Measurements from ENCODE around the gene RNF32. TPM values are rescaled to one million over a fixed set of nuclear protein-coding genes. Genes with fewer than 3 reads are reported as not detected.
"Not testable (repeated sequence)": the region's sequence is repeated elsewhere in the genome, so short reads cannot be mapped to it uniquely, and the experiment has no call there.

Gene RNF32
- total and polyA plus RNA-seq, 4 donors, result 1.5 to 3.9 (median 3.1) TPM

DNA sequence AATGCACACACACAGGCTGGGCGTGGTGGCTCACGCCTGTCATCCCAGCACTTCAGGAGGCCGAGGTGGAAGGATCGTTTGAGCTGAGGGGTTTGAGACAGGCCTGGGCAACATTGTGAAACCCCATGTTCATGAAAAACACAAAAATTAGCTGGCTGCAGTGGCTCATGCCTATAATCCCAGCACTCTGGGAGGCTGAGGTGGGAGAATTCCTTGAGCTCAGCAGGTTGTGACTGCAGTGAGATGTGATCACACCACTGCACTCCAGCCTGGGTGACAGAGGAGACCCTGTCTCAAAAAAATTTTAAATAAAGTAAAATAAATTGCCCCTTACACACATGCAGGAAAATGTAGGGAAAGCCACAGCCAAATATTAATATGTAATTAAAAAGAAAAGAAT lies 44.1 kb downstream of the RNF32 start:
- DNase-seq (no peak), ATAC-seq (ENCODE audit: insufficient read depth, low FRiP score) (no peak)
- H3K4me3 ChIP-seq, result no peak overlapping the region
- TF ChIP-seq, protein P1, sequence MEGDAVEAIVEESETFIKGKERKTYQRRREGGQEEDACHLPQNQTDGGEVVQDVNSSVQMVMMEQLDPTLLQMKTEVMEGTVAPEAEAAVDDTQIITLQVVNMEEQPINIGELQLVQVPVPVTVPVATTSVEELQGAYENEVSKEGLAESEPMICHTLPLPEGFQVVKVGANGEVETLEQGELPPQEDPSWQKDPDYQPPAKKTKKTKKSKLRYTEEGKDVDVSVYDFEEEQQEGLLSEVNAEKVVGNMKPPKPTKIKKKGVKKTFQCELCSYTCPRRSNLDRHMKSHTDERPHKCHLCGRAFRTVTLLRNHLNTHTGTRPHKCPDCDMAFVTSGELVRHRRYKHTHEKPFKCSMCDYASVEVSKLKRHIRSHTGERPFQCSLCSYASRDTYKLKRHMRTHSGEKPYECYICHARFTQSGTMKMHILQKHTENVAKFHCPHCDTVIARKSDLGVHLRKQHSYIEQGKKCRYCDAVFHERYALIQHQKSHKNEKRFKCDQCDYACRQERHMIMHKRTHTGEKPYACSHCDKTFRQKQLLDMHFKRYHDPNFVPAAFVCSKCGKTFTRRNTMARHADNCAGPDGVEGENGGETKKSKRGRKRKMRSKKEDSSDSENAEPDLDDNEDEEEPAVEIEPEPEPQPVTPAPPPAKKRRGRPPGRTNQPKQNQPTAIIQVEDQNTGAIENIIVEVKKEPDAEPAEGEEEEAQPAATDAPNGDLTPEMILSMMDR (IDR thresholded peaks at IDR 0.05; ENCODE audit: control extremely low read depth, extremely low read depth), result no peak
- H3K36me3 ChIP-seq (ENCODE audit: control insufficient read depth in 4 of 4, insufficient read depth in 4 of 4, low read length in 4 of 4), result peaks cover 0 to 12% (median 6%) of the 10 kb centered on the region in 4 donors
- no peak overlapping the region for H3K9ac ChIP-seq (ENCODE audit: insufficient read depth in 1 of 2, low read length in 2 of 2)
- no peaks in the 10 kb centered on the region for H3K4me1 ChIP-seq (ENCODE audit: control insufficient read depth in 5 of 5, insufficient read depth in 5 of 5, low read length in 5 of 5)
- no peaks in the 10 kb centered on the region for H3K9me3 ChIP-seq (ENCODE audit: control insufficient read depth in 4 of 4, insufficient read depth in 3 of 4, low read length in 3 of 4)
- H3K27me3 ChIP-seq (ENCODE audit: control insufficient read depth in 3 of 3, insufficient read depth in 3 of 3, low read length in 2 of 3), result no peaks in the 10 kb centered on the region
- 91 to 92% methylated on average over 4 of the region's 4 CpGs for WGBS, 2 donors
- no peak overlapping the region for H3K27ac ChIP-seq (ENCODE audit: low read depth in 1 of 2, low read length in 1 of 2)

DNA sequence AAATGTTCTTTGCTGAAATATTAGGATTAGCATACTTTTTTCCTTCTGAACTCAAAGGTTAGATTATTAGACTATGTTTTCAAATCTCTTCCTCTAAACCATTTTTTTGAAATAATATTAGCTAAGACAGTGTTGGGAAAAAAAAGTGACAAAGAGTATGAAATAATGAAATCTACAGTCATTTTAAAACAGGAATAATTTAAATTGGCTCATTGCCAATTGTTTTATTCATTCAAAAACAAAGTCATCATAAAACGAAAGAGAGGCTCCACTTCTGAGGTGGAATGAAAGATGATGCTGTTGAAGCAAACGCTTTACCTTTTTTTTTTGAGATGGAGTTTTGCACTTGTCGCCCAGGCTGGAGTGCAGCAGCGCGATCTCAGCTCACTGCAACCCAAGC lies 51.2 kb downstream of the RNF32 start:
- WGBS, 2 donors, result 82 to 90% methylated on average over 5 of the region's 5 CpGs

DNA sequence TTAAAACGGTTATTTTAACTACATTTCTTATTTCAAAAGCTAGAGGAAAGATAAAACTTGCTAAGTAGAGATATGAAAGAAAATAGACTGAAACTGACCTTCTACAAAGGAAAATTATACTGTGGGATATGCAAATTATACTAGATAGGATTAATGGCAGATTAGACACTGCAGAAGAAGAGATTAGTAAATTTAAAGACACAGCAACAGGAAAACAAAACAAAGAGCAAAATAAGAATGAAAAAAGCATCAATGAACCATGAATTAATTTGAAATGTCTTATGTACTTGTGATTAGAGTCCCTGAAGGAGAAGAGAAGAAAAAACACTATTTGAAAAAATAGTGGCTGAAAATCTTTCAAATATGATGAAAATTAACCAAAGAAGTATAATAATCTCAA lies 52.3 kb downstream of the RNF32 start:
- peaks cover 0 to 1% (median 0%) of the 10 kb centered on the region in 4 donors for H3K9me3 ChIP-seq (ENCODE audit: control insufficient read depth in 4 of 4, insufficient read depth in 3 of 4, low read length in 3 of 4)
- no peak overlapping the region for H3K4me3 ChIP-seq
- TF ChIP-seq, protein P1 (IDR thresholded peaks at IDR 0.05; ENCODE audit: control extremely low read depth, extremely low read depth), result no peak
- 96 to 100% methylated on average over 1 of the region's 1 CpG for WGBS, 2 donors
- H3K27ac ChIP-seq (ENCODE audit: low read depth in 1 of 2, low read length in 1 of 2), result no peak overlapping the region
- H3K36me3 ChIP-seq (ENCODE audit: control insufficient read depth in 4 of 4, insufficient read depth in 4 of 4, low read length in 4 of 4), result peaks cover 0 to under 1% (median 0%) of the 10 kb centered on the region in 4 donors
- no peaks in the 10 kb centered on the region for H3K4me1 ChIP-seq (ENCODE audit: control insufficient read depth in 5 of 5, insufficient read depth in 5 of 5, low read length in 5 of 5)
- H3K9ac ChIP-seq (ENCODE audit: insufficient read depth in 1 of 2, low read length in 2 of 2), result no peak overlapping the region
- DNase-seq, result no peak
- H3K27me3 ChIP-seq (ENCODE audit: control insufficient read depth in 3 of 3, insufficient read depth in 3 of 3, low read length in 2 of 3), result no peaks in the 10 kb centered on the region
- no peak for ATAC-seq (ENCODE audit: insufficient read depth, low FRiP score)

More for the DNA sequence above, 51.2 kb downstream of the RNF32 start:
- ATAC-seq (ENCODE audit: insufficient read depth, low FRiP score) (no peak), DNase-seq (no peak)
- Histone ChIP-seq H3K36me3 (ENCODE audit: control insufficient read depth in 4 of 4, insufficient read depth in 4 of 4, low read length in 4 of 4) (no peaks in the 10 kb centered on the region), H3K9ac (ENCODE audit: insufficient read depth in 1 of 2, low read length in 2 of 2) (no peak overlapping the region), H3K27me3 (ENCODE audit: control insufficient read depth in 3 of 3, insufficient read depth in 3 of 3, low read length in 2 of 3) (no peaks in the 10 kb centered on the region), H3K4me1 (ENCODE audit: control insufficient read depth in 5 of 5, insufficient read depth in 5 of 5, low read length in 5 of 5) (no peaks in the 10 kb centered on the region), H3K4me3 (no peak overlapping the region), H3K9me3 (ENCODE audit: control insufficient read depth in 4 of 4, insufficient read depth in 3 of 4, low read length in 3 of 4) (no peaks in the 10 kb centered on the region), H3K27ac (ENCODE audit: low read depth in 1 of 2, low read length in 1 of 2) (no peak overlapping the region)
- TF ChIP-seq, protein P1 (IDR thresholded peaks at IDR 0.05; ENCODE audit: control extremely low read depth, extremely low read depth), result no peak

DNA sequence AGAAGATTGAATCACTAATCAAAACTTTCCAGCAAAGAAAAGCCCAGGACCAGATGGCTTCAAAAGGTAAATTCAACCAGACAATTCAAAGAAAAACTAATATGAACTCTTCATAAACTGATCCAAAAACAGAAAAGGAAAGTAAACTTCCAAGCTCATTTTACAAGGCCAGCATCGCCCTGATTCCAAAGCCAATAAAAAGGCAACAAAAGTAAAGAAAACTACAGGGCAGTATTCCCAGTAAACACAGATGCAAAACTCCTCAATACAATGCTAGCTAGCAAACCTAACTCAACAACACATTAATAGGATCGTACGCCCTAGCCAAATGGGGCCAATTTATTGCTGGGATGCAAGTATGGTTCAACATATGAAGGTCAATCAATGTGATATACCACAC lies 53.1 kb downstream of the RNF32 start:
- peaks cover 0 to 4% (median 0%) of the 10 kb centered on the region in 4 donors for H3K36me3 ChIP-seq (ENCODE audit: control insufficient read depth in 4 of 4, insufficient read depth in 4 of 4, low read length in 4 of 4)
- no peak overlapping the region for H3K9ac ChIP-seq (ENCODE audit: insufficient read depth in 1 of 2, low read length in 2 of 2)
- H3K27me3 ChIP-seq (ENCODE audit: control insufficient read depth in 3 of 3, insufficient read depth in 3 of 3, low read length in 2 of 3), result no peaks in the 10 kb centered on the region
- DNase-seq, result no peak
- H3K9me3 ChIP-seq (ENCODE audit: control insufficient read depth in 4 of 4, insufficient read depth in 3 of 4, low read length in 3 of 4), result peaks cover 0 to 7% (median 0%) of the 10 kb centered on the region in 4 donors
- H3K4me1 ChIP-seq (ENCODE audit: control insufficient read depth in 5 of 5, insufficient read depth in 5 of 5, low read length in 5 of 5), result no peaks in the 10 kb centered on the region
- H3K27ac ChIP-seq (ENCODE audit: low read depth in 1 of 2, low read length in 1 of 2), result no peak overlapping the region
- no peak for ATAC-seq (ENCODE audit: insufficient read depth, low FRiP score)
- 96 to 98% methylated on average over 3 of the region's 3 CpGs for WGBS, 2 donors
- no peak overlapping the region for H3K4me3 ChIP-seq
- TF ChIP-seq, protein P1 (IDR thresholded peaks at IDR 0.05; ENCODE audit: control extremely low read depth, extremely low read depth), result no peak

DNA sequence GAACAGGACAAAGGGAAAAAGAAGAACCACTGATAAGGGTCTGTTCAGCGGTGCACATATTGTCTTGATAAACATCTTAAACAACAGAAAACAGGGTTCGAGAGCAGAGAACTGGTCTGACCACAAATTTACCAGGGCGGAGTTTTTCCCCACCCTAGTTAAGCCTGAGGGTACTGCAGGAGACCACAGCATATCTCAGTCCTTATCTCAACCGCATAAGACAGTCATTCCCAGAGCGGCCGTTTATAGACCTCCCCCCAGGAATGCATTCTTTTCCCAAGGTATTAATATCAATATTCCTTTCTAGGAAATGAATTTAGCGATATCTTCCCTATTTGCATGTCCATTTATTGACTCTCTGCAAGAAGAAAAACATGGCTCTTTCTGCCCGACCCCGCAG lies 56.7 kb downstream of the RNF32 start:
- H3K27me3 ChIP-seq (ENCODE audit: control insufficient read depth in 3 of 3, insufficient read depth in 3 of 3, low read length in 2 of 3); H3K36me3 ChIP-seq (ENCODE audit: control insufficient read depth in 4 of 4, insufficient read depth in 4 of 4, low read length in 4 of 4); H3K4me3 ChIP-seq; H3K27ac ChIP-seq (ENCODE audit: low read depth in 1 of 2, low read length in 1 of 2); DNase-seq; H3K9ac ChIP-seq (ENCODE audit: insufficient read depth in 1 of 2, low read length in 2 of 2); H3K9me3 ChIP-seq (ENCODE audit: control insufficient read depth in 4 of 4, insufficient read depth in 3 of 4, low read length in 3 of 4); ATAC-seq (ENCODE audit: insufficient read depth, low FRiP score); H3K4me1 ChIP-seq (ENCODE audit: control insufficient read depth in 5 of 5, insufficient read depth in 5 of 5, low read length in 5 of 5): not testable (repeated sequence)
- WGBS, 2 donors, result 96 to 98% methylated on average over 9 of the region's 9 CpGs
